PC-3 (cell line): ENCODE results near the gene SRSF7.

Experiments used
- CTCF ChIP-seq: fragments of 300-600 bp; sonication (generic); conservative IDR thresholded peaks from 2 replicates; pipeline ENCODE4 v1.5.1; 2017; ENCODE audit warnings: antibody characterized with exemption, low read depth, mild to moderate bottlenecking, low read length
- EZH2 ChIP-seq: fragments of 300-600 bp; sonication (generic); IDR thresholded peaks from one replicate; pipeline ENCODE4 v1.6.1; 2017; ENCODE audit warnings: antibody characterized with exemption, mild to moderate bottlenecking, low read length; ENCODE audit not compliant: unreplicated experiment
- EZH2phosphoT487 ChIP-seq: fragments of 300-600 bp; sonication (generic); IDR thresholded peaks from 2 replicates; pipeline ENCODE4 v1.6.1; 2018; ENCODE audit warnings: mild to moderate bottlenecking, antibody characterized with exemption, low read length, borderline replicate concordance

GRCh38 chr2:38702413-38702812 is 48.7 kb downstream of the SRSF7 start:
- TF ChIP-seq CTCF (no peak), EZH2 (no peak), EZH2phosphoT487 (no peak)
